Dedifferentiated amniotic fluid mesenchymal stem cell (primary cell): ENCODE measurements around the gene TOR2A.

Experiments
- DNase-seq: peaks from one replicate; pipeline ENCODE4 v3.0.0-alpha.2; 2016; ENCODE audit errors: extremely low spot score

The TOR2A gene

DNA sequence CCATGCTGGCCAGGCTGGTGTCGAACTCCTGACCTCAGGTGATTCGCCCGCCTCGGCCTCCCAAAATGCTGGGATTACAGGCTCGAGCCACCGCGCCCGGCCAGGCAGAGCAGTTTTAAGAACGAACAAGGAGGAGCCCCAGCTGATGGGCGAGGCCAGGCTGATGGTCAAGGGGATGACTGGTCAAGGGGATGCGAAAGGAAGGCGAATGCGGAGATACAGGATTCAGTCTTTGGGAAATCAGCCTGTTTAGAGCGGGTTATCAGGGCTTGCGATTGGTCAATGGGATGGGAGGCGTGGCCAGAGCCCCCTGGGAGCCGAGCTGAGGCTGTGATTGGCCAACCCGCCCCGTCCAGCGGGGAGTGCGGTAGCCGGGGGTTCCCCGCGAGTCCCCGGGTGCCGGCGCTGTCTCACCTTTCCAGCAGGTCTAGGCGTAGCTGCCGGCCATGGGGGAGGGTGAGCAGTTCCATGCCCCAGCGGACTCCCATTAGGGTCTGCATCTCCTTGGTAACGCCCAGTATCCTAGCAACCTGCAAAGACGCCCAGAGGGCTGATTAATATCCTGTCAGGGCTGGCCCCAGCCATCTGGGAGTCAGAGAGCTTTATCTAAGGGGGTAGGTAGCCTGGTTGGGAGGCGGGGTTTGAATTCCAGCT is 7.5 kb upstream of the TOR2A start:
- no peak for DNase-seq

DNA sequence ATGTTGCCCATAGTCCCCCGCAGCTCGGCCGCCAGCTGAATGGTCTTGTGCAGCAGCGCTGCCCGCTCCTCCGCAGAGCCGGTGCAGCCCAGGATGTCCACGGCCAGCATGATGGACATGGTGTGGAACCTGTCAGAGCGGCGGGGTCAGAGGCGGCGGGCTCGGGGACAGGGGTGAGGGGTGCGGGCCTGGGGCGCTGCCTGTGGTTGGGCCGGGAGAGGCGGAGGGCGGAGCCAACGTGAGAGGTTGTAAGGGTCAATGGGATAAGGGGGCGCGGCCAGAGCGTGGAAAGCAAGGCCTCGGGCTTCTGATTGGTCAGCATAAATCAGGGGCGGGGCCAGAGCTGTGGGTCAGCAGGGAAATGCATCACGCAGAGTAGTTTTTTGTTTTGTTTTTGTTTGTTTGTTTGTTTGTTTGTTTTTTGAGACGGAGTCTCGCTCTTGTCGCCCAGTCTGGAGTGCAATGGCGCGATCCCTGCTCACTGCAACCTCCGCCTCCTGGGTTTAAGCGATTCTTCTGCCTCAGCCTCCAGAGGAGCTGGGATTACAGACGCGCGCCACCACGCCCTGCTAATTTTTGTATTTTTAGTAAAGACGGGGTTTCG is 6.8 kb upstream of the TOR2A start:
- no peak for DNase-seq

DNA sequence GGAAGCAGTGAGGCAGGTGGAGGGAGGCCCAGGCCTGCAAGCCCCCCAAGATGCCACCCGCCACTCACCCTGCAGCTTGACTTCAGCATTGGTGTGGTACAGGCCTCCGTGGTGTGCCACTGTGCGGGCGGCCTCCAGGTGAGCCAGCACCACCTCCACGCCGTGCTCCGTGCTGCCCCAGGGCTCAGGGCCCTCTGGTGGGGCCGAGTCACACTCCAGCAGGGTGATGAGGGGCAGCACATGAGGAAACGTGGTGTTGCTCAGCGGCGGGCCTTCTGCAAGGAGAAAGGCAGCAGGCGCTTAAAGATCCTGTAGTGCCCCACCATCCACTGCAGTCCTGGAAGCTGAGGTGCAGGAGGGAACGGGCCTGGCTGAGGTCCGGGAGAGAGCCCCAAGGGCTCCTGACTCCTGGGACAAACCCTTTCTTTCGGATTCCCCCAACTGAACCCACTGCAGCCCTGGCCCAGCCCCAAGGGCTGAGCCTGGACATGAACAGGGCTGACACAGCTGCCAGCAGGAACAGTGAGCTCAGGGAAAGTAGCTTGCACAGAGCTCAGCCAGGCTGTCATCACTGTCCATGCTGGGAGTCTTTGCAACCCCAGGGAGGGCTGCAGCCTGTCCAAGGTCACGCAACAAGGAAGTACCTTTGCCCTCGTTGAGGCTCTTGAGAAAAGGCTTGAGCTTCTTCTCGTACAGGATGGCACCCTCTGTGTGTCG is 4.7 kb upstream of the TOR2A start:
- no peak for DNase-seq

DNA sequence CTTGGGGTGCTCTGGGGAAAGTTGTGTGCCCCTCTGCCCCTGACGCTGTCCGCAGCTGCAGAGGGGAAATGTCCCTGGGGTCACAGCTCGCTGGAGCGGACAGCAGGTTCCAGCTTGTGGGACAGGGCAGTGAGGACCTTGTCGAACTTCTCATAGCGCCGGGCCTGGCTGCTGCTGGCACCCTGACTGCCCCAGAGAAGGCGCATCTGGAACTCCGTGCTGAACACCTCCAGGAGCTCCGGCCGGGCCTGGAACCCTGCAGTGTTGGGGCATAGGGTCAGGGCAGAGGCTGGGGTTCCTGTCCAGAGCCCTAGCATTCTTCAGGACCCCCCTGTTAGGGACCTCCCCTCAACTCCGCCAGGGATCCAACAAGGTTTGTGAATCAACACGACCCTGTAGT is 3.6 kb upstream of the TOR2A start:
- DNase-seq: no peak

DNA sequence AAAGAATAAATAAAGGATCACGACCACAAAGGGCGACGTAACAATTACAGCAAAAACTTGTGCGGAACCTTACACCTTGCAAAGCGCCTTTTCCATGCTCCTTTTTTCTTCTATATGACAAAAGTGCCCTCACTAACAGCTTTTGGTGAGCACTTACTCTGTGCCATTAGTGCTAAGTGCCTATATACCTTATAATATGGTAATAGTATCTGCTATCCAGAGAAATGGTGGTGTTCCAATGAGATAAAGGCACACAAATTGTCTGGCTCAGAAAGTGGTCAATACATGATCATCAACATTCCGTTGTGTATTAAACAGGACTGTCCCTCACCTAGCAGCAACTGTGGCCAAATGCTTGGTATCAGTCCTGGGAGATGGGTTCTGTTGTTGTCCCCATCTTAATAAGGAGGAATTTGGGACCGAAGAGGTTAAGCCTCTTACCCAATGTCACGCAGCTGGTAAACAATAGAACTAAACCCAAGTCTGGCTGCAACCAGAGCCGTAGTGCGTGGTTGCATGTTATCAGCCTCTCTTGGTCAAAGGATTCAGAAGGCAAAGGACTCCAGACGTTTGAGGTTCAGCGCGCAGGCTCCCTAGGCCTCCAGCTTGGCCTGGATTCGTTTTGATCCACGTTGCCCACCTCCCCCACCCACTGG is 564 bp upstream of the TOR2A start:
- no peak for DNase-seq

DNA sequence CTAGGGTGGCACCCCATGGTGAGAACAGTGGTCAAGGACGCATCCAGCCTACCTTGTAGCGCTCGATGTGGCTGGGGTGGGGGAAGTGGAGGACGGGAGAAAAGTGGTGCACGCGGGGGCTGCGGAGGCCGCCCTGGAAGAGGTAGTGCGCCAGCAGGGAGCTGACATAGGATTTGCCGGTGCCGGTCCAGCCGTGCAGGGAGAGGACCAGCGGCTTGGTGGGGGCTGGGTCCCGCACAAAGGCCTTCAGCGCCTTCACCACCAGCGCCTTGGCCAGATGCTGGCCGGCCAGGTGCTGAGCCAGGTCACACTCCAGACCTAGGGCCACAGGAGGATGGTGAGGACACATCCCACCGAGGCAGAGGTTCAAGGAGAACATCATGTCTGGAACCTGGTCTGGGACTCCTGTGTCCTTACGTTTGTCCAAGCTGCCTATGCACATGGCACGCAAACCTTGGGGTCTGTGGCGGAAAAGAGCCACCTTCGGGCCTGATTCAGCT is 797 bp downstream of the TOR2A start:
- DNase-seq: no peak

DNA sequence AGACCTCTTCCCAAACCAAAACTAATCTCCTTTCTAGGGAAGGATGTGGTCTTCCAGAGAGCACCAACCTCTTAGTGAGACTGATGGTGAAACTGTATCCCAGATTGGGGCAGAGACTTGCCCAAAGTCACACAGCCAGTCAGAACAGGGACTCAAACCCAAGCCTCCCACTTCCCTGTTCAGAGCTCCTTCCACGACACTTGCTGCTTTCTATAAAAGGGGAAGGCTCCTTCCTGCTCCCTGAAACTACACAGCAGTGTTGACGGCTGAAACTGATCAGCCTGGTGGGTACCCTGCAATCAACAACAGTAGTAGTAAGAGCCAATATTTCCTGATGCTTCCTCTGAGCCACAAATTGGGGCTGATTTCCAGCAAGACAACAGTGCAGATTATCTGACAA is 1.5 kb downstream of the TOR2A start:
- DNase-seq: no peak

DNA sequence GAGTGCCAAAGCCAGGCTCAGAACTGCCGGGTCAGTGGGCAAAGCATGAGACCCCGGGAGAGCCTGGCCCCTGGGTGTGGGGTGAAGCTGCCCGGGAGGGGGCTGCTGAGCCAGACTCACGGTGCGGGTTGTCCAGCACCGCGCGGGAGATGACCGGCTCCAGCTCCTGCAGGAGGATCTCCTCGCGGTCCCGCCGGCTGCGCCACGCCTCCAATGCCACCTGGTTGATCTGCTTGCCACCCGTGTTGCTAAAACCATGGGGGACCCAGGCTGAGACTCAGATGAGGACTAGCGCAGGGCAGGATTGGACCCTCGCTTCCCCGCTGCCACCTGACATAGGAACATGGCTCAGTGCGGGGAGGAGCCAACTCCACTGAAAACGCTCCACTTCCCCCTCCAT is 2.6 kb downstream of the TOR2A start:
- no peak for DNase-seq

DNA sequence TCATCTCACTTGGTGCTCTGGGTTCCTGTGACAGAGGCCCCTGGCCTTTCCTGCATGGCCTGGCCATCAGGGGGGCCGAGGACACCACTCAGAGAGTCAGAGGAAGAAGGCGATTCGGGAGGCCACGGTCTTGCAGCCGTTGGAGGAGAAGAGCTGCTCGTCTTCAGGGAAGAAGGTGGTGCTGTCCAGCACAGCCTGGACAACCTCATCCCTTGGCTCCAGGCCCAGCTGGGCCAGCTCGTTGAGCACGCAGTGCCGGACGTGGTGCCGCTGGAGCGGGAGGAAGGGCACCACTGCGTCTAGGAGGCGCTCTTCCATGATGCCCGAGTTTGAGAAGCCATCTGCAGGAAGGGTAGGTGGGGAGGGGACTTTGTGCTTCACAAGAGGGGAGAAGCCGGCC is 3.2 kb downstream of the TOR2A start:
- no peak for DNase-seq

DNA sequence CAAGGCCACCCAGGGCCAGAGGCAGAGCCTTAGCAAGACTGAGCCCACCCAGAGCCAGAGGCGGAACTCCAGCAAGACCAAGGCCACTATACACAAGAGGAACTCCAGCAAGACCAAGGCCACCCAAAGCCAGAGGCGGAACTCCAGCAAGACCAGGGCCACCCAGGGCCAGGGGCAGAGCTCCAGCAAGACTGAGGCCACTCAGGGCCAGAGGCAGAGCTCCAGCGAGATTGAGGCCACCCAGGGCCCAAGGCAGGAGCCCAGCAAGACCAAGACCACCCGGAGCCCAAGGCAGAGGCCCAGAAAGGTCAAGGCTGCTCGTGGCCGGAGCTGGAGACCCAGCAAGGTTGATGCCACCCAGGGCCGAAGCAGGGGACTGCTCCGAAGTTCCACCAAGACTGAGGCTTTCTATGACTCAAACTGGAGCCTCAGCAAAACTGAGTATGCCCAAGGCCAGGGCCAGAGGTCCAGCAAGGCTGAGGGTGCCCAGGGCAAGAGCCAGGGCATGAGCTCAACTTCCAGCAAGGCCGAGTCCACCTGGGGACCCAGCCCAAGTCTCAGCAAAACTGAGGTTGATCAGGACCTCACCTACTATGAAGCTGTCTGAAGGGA is 4.2 kb downstream of the TOR2A start:
- no peak for DNase-seq

DNA sequence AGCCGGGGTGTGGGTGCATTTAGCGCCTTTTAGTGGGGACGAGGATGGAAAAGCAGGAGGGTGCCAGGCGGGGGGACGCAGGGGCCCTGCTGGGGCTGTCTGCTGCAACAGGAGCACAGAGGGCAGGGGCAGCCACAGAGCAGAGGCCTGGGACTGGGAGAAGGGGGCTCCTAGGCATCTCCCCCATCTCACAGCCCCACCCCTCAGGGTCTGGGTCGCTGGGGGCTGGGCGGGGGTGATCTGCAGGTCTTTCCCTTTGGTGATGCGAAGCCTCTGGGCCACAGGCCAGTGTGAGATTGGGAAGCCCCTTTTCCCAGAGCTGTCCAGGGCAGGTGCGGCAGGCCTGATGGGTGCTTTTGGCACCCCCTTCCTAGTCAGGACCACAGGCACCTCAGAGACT is 4.8 kb downstream of the TOR2A start:
- no peak for DNase-seq

DNA sequence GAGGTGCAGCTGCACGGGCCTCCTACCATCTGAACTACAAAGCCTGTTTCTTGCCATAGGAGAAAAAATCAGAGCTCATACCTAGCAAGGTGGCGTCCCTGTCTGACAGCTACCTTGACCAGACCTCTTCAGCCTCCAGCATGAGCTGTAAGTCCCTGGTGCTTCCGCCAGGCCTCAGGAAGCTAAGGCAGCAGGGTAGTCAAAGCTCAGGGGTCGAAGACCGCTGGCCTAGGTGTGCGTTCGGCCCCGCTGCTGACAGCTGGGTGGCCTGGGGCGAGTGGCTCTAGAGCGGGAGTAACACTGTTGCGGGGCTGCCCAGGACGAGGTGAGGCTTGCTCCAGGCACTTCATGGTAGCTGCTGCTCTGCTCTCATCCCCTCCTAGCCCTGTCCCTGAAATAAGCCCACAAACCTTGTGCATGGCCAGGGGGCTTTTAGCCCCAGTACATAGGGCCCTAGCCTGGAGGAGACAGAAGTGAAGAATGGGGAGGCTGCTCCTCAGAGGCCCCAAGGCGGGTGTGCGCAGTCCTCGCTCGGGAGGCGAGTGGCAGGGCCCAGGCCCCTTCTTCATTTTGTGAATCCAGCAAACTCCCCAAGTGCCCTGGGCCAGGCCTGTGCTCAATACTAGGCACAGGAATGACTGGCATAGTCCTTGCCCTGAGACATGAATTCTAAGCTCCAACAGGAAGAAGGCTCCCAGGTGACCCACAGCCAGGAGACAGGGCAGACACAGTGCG is 5.4 kb downstream of the TOR2A start:
- DNase-seq: no peak

DNA sequence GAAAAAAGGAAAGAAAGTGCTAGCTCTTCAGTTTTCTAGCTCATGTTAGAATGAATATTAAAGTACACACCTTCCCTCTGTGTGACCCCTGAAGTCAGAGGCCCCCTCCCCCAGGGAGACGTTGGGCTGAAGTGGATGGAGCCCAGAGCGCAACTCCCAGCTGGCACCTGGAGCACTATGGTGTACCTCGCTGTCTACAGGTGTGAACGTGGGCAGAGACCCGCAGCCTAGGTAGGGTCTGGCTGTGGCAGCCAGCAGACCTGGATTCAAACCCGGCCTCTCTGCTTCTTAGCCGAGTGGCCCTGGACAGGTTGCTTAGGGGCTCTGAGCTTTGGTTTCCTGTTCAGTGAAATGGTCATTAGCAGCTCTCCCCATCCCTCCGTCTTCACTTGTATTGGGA is 6.3 kb downstream of the TOR2A start:
- no peak for DNase-seq

DNA sequence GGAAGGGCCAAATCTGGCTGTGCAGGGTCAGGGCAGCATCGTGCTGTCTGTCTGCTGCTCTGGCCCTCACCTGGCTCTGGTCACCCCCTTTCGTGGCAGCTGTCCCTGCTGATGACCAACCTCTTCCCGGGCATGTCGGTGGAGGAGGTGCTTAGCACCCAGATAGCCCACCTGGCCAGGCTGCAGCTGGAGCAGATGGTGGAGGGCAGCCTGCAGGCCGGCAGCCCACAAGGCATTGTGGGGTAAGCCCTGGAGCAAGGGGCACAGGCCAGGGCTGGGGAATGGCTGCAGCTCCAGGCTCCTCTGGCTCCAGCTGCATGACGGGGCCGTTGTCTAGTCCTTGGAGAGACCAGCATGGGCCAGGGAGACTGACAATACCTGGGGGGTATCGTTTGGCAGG is 8.2 kb downstream of the TOR2A start:
- DNase-seq: no peak

DNA sequence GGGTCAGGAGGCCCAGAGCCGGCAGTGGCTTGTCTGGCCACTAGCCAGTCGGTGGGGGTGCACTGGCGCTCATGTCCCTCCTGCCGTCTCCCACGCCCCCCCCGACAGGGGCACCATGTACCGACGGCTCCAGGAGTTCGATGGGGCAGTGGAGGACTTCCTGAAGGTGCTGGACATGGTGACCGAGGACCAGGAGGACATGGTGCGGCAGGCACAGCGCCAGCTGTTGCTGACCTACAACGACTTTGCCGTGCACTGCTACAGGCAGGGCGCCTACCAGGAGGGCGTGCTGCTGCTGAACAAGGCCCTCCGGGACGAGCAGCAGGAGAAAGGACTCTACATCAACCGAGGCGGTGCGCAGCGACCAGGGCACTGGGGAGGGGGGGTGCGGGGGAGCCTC is 11.1 kb downstream of the TOR2A start:
- DNase-seq: no peak

DNA sequence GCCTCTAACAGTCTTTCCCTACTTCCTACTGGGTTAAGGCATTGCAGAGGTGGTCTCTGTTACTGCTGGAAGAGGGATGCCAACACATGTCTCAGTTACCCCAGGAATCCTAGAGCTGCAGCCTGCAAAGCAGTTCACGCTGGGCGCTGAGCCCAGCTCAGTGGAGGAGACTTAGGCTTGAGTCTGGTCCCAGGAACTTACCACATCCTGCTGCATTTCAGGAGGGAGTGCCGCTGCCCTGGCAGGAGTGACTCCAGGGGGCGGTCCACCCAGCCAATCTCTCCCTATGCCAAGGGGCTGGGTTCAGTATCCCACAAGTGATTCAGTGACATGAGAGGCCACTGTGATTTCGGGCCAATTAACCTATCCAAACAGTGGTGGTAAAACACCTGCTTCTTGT is 11.7 kb downstream of the TOR2A start:
- DNase-seq: no peak

DNA sequence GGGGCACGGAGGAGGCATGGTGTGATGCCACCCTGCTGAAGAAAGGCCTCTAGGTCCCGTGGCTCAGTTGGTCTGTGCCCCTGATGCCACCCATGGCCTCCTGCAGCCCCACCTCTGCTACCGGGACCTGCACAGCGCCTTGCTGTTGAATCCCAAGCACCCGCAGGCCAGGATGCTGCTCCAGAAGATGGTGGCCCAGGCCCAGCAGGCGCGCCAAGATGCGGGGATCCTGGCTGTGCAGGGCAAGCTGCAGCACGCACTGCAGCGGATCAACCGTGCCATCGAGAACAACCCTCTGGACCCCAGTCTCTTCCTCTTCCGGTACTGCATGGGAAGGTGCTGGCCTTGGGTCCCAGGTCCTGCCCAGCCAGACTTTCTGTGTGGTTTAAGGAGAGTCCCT is 12.1 kb downstream of the TOR2A start:
- no peak for DNase-seq

DNA sequence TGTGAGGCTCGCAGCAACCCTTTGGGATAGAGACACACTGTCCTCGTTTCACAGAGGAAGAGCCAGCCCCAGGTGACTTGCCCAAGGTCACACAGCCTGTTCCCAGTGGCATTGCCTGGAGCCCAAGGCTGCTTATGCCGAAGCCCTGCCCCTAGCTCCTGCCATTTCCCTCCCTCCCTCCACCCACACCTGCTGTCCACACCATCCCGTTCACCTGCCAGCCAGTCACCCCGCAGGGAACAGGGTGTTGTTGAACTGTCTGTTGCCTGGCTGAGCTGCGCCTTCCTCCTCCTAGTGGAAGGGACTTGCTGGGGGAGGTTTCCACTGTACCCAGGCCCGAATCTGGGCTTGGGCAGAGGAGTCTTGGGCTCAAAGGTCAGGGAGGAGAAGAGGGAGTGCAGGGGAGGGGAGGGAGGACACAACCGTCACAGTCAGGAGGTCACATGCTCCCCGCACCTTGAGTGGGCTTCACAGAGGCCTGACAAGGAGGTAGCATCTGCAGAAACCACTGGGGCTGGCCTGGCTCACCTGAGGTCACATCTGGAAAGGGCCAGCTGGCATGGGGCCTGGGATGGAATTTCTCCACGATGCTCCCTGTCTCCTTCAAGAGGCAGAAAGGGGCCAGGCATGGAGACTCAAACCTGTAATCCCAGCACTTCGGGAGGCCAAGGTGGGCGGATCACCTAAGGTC is 12.9 kb downstream of the TOR2A start:
- DNase-seq: no peak

DNA sequence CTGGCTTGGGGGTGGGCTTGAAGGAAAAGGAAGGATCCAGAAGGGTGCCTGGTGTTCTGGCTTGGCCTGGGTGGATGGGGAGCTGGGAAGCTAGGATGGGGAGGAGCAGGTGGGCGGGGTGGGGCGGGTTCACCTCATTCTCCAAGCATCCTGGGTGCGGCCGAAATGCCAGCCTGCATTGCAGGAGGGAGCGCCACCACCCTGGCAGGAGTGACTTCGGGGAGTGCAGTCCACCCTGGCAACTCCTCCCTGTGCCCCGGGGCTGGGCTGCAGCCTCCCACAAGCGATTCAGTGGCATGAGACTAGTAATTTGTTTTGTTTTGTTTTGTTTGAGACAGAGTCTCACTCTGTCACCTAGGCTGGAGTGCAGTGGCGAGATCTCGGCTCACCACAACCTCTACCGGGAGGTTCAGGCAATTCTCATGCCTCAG is 13.7 kb downstream of the TOR2A start:
- DNase-seq: no peak

DNA sequence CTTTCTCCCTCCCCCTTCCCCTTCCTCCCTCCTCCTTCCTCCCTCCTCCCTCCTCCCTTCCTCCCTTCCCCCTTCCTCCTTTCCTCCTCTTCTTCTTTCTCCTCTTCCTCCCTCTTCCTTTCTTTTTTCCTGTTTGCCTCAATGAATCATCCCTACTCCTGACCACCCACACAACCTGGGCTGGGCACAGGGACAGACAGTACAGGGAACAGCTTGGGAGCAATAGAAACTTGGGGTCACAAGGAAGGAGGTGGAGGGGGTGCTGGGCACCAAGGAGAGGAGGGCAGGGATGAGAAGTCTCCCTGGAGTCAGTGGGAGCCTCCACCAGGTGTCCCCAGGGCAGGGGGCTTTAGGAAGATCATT is 14.2 kb downstream of the TOR2A start:
- DNase-seq: no peak
